Cardiac fibroblast (primary cell): Measurements from ENCODE around the gene ARIH2.

Source experiments
- DNase-seq, 2 donors: peaks; one replicate each; pipeline versions ENCODE4 v3.0.0 to v3.0.0-alpha.2; 2010; ENCODE audit warnings: low read depth in 2 of 2
- H3K4me3 ChIP-seq, 2 donors: replicated peaks in 1 of 2; 1 replicate in 1 of 2; 2 replicates in 1 of 2; pipeline ENCODE4 v1.5.1; 2011; ENCODE audit warnings: low read depth in 2 of 2, low read length in 2 of 2, mild to moderate bottlenecking in 2 of 2, moderate library complexity in 1 of 2
- CTCF ChIP-seq: IDR thresholded peaks from one replicate; pipeline ENCODE4 v1.5.1; 2011; ENCODE audit warnings: low read depth, mild to moderate bottlenecking, low read length, inconsistent platforms

ARIH2 gene

DNA sequence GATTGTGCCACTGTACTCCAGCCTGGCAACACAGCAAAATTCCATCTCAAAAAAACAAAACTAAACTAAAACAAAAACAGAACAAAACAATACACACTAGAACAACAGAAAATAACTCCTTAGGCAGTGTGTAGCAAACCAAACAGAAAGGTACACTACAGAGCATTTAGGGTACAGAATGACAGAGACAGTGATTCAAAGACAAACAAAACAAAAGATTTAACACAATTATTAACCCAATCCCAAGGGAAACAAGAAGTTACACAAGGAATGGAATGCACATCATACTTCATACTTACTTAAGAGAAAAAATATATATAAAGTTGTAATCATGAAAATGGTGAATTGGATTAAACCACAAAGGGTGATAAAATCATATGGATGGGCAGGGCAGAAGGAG is 32.9 kb upstream of the ARIH2 start:
- TF ChIP-seq CTCF = no peak
- peak; percentile 14 to 64 for DNase-seq
- H3K4me3 ChIP-seq = no peak overlapping the region

DNA sequence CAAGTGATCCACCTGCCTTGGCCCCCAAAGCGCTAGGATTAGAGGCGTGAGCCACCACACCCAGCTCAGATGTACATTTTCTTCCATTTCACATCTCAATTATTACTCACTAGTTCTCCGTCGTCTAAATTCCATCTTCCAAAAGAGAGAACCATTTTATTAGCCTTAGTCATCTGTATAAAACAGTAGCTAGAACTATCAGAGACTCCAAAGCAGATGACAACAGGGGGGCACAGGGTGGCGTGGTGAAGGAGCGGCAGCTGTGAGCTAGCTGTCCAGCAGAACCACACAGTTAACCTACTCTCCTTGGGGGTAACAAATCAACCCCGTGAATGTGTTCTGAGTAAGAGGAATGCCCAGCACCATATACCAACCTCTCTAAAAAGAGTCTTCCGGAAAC is 27.0 kb upstream of the ARIH2 start:
- TF ChIP-seq CTCF = no peak
- no peak overlapping the region for H3K4me3 ChIP-seq
- DNase-seq = no peak

- no peak overlapping the region for H3K4me3 ChIP-seq
- TF ChIP-seq CTCF = no peak
- no peak for DNase-seq
Observed at GRCh38 chr3:48894516-48894915, 24.1 kb upstream of the ARIH2 start.

GRCh38 chr3:48896936-48897335 is 21.7 kb upstream of the ARIH2 start:
- no peak overlapping the region for H3K4me3 ChIP-seq
- TF ChIP-seq CTCF = no peak
- peak in 1 of 2 donors; percentile 16 for DNase-seq

DNA sequence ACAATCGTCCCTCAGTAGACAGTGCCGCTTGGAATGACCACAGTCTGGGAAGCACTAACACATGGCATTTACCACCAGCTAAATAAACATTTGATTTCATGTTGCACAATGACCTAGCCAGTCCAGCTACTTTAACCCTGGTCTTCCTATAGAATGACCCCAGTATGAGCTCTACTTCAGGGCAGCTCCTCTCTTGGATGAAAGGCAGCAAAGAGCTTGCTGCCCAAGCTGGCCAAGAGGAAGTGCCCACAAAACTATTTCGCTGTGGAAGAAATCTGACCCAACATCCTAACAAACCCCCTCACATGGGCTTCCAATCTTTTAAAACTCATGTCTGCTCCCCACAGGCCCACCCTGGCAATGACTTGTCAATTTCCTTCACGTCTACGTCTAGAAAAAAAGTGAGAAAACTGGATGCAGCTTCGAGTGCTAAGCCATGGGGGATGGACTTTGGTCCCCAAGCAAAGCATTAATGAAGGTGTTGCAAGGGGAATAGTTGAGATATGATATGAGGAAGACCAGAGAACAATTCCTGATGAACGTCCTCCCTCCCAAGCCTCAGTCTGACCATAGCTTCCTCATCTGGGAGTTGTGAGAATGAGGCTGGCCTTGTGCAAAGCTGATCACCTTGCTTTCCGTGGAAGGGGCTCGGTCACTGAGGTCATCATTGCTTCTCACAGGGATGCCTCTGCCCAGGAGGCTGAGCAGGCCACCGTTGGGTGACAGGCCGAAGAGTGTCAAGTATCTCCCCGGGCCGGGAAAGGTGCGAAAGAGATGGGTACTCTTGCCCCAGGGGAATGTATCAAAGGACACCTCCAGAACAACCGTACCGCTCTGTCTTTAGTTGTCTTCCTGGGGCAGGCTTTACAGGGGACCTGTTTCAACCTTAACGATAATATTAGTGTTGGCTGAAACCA is 20.9 kb upstream of the ARIH2 start:
- TF ChIP-seq CTCF = no peak
- H3K4me3 ChIP-seq = peak overlapping the region; percentile 72 to 81
- DNase-seq = peak in 1 of 2 donors; percentile 12

DNA sequence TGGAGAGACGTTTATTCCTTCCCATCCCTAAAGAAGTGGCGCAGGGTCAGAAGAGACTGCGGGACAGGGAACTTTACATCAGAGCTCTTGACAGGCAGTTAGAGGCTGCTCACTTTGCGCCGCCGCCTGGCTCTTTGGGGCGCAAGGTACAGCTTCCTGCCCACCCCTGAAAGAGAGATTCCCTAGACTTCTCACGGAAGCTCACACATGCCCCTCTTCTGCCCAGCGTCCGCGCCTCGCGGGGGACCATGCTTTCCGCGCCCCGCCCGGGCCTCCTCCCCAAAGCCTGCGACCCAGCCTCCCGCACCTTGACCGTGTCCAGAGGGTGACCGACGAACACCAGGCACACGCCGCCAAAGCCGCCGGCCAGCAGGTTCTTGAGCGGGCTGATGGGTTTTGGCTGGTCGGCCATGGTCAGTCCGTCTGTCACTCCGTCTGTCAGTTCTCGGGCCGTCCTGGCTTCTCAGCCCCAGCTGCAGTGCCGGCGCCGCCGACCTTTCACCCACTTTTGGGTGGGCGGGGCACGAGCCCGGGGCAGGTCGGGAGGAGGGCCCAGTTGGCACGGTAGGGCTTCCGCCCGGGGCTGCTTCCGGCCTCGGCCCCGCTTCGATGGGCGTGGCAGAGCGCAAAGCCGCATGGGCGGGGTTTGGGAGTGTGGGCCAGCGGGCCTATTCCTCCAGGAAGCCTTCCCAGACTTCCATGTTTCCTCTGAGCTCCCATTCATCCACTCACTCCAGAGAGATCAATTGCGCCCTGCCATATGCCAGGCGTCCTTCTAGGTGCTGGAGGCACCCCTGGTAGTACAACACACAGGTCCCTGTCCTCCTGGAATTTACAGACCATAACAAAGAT is 20.0 kb upstream of the ARIH2 start, which contains the start of gene SLC25A20:
TSS of gene SLC25A20 (minus strand) at position 500 of the 852 bp plus-strand sequence. CDS start at position 412, 88 bp downstream.
- peak; percentile 84 to 89 for DNase-seq
- no peak for TF ChIP-seq CTCF
- H3K4me3 ChIP-seq = peak within 1 kb of the TSS; percentile 72 to 81
